ENCODE data around the gene MAP3K14.
A peak's percentile ranks its signal among the peaks of the same experiment; 100 is the strongest.

The MAP3K14 gene

GRCh38 chr17:45277216-45277849 is 39.5 kb downstream of the MAP3K14 start:
- peak; percentile 86 for DNase-seq

GRCh38 chr17:45276031-45276430 is 40.8 kb downstream of the MAP3K14 start:
- no peak for DNase-seq

- DNase-seq = no peak
These were observed 42.8 kb downstream of the MAP3K14 start for GRCh38 chr17:45274033-45274432.

DNA sequence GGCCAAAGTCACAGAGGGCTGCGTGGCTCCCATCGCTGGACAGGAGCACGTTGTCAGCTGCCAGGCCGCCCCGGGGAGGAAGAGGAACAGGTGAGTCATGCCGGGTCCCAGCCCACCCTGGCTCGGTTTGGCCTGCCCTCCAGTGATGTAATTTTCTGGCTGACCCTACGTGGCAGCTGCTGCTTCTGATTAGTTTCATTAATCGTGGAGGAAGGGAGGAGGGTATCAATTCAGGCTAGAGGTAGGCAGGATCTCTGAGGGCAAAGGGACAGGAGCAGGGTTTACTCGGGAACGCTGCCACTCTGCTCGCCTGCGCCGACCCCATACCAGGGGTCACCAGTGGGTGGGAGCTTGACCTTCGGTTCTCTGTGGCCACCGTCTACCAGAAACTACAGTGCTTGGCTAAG is 43.3 kb downstream of the MAP3K14 start:
- DNase-seq = no peak

- no peak for DNase-seq
These were observed 45.2 kb downstream of the MAP3K14 start for GRCh38 chr17:45271603-45272002.

- peak; percentile 47 for DNase-seq
These were observed 45.9 kb downstream of the MAP3K14 start for GRCh38 chr17:45270828-45271418.

- DNase-seq = no peak
These were observed 46.9 kb downstream of the MAP3K14 start for GRCh38 chr17:45269912-45270311.

DNA sequence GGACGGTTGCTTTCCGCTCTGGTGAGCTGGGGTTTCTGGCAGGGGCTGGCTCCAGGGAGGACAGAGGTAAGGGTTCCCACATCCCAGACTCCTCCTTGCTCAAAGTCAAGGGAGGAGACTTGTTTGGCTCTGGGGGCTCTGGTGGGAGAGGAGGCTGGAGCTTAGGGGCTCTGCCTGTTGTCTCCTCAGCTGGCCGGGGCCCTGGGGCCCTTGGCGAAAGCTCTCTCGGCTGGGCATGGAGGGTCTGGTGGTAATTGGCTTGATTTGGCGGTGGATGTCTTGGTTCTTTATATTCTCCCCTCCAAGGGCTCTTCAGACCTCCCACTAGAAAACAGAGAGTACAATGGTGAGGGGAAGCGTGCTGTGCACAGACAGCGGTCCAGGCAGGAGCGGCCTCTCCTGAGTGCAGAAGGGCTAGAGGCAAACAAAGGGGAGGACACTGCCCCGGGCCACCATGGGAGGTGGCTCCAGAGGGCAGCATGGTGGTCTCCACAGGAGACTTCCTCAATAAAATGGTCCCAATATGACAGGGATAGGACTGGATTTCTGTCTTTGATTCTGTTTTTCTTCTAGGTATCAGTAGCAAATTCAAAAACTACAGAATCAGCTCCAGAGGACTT is 49.3 kb downstream of the MAP3K14 start:
- no peak for DNase-seq

DNA sequence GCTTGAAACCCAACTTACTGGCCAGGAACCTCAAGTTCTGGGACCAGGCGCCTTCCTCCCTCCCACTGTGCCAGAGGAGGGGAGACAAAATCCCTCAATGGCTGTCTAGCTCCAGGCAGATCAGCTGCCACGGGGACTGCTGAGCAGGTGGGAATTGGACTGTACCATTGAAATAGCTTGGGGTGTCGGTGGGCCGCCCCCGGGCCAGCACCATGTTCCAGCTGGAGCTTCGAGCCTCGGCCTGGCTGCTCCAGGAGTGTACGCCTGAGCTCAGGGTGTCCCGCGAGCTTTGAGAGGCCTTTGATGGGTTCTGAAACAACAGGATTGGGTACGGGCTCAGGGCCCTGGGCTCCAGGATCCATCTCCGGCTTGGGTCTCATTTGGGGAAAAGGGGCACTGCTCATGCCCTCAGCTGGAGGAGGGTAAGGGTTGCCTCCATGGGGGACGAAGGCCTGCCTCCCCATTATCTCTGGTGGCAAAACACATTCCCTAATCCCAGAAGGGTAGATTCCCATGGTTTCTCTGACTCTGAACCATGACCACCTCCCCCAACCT is 50.4 kb downstream of the MAP3K14 start:
- DNase-seq = no peak

- no peak for DNase-seq
These were observed 51.0 kb downstream of the MAP3K14 start for GRCh38 chr17:45265821-45266220.

- DNase-seq = no peak
These were observed 51.8 kb downstream of the MAP3K14 start for GRCh38 chr17:45264988-45265387.

DNA sequence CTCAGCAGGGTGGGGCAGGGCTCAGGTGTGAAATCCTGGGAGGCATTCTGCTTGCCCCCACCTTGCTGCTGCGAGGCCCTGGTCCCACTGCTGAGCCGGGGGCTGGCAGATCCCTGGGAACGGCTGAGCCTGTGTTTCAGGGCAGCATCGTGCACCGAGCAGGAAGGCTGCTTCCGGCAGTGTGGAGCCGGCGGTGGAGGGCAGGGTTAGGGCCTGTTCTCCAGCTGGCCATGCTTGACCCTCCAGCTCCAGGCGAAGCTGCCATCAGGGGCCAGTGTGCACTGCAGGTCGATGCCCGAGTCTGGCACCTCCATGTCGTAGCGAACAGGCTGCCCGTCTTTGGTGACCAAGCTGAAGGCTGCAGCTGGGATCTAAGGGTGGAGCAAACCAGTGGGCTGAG is 52.4 kb downstream of the MAP3K14 start:
- no peak for DNase-seq

GRCh38 chr17:45263477-45263860 is 53.4 kb downstream of the MAP3K14 start:
- no peak for DNase-seq

GRCh38 chr17:45262516-45263476 is 54.0 kb downstream of the MAP3K14 start:
- no peak for DNase-seq

GRCh38 chr17:45261577-45262515 is 55.0 kb downstream of the MAP3K14 start, which contains the start of gene SPATA32:
SPATA32 (minus strand) TSS chr17:45262094; CDS start chr17:45262016, 78 bp downstream.
- peak; percentile 50 for DNase-seq

DNA sequence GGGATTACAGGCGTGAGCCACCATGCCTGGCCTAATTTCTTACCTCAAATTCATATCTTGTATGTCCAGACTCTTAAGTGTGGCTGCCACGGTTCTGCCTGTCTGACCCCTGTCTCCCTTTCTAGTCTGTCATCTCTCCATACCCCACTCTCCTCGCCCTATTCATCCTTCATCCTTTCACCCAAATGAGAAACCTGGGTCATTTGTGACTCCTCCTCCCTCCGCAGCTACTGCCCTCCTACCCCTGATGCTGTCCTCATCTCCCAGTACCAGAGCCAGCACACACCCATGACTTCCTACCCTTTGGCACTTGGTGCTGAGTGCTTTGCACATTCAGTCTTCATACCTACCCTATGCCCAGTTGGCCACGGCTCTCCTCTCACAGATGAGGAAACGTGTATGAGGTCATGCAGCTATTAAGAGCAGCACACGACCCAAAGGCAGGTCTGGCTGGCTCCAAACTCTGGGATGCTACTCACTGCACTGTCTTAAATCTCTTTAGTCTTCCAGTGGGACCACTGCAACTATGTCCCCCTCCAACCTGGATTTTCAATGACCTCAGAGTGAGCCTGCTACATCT is 56.5 kb downstream of the MAP3K14 start:
- no peak for DNase-seq

GRCh38 chr17:45258981-45259380 is 57.8 kb downstream of the MAP3K14 start:
- no peak for DNase-seq

DNA sequence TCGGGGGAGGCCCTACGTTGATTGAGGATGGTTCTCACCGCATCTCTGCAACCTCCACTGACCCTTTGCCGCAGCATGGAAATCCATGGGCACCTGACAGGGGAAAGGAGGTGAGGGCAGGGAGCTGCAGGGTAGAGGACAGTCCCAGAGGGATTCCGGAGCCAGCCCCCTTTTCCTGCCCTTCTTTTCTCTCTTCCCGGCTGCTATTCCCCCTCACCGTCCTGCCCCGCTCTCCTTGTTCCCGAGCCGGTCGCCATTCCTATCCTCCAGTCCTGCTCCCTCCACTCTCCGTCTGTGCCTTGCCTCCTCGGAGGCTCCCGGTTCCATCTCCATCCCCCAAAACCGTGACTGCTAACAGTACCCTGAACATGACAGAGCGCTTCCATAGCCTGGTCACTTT is 59.7 kb downstream of the MAP3K14 start:
- DNase-seq = no peak

DNA sequence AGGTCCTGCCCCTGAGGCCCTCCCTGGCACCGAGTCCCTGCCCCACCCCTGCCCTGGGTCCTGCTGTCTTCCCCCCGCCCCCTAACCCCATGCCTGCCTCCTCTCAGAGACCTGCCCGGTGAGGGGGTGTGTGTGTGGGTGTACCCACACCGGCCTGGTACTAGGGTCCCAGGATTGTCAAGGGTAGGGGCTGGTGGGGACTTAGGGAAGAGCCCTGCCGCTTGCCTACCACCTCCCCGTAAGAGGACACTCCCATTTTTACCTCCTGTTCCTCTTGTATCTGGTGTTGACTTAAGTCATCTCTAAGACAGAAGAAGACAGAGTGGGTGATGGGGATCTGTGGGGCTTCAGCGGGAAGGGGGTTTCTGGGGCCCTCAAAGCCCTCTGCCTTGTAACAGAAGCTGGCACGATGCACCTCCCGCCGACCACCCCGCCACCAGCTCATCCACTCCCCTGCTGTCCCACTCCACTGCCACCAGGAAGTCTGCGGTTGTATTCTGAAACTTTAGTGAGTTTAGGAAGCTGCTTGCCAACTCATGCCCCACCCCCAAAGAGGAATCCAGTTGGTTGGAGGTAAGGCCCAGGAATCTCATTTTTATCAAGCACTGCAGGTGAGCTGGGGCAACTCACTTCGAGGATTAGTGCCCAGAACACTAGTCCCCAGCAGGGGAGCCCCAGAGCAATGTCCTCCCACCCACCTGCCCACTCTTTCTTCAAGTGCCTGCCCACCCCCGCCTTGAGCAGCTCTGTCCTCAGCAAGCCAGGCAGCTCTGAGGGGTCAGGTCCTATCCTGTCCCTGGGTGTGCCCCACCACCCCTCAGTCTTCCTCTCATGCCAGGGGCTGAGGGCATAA is 60.5 kb downstream of the MAP3K14 start:
- no peak for DNase-seq

GRCh38 chr17:45255358-45255757 is 61.5 kb downstream of the MAP3K14 start:
- DNase-seq = no peak

Measured in T-helper 9 cell (primary cell).